Fibroblast of skin of left quadriceps (primary cell): ENCODE results near the gene PITPNM3.

Experiments
- DNase-seq, 2 experiments: peaks; one replicate each; pipeline ENCODE4 v3.0.0-alpha.2; 2013; ENCODE audit warnings: low read depth in 2 of 2

The PITPNM3 gene

DNA sequence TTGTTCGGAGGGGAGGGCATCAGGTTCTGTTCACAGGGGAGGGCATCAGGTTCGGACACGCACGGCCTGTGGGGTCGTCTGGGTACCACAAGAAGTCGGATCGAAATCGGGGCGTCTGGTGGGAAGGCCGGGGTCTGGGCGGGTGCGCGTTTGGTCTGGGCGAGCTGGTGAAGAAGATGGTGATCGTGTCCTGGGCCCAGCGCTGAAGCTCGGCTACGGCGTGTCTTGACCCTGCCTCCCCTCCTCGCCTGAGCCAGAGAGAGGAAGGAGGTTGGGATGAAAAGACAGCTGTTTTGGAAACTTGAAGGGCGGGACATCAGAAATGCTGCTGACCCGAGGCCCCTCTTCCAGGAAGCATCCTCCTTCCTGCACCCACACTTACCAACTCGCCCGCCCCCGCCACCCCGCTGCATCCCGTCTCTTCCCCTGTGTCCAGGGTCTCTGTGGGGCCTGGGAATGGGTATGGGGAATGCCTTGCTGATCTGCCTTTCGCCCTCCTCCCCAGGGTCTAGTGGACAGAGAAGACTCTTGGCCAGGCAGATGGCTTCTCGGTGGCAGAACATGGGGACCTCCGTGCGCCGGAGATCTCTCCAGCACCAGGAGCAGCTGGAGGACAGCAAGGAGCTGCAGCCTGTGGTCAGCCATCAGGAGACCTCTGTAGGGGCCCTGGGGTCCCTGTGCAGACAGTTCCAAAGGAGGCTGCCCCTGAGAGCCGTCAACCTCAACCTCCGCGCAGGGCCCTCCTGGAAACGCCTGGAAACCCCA lies 111.6 kb downstream of the PITPNM3 start:
- no peak for DNase-seq

DNA sequence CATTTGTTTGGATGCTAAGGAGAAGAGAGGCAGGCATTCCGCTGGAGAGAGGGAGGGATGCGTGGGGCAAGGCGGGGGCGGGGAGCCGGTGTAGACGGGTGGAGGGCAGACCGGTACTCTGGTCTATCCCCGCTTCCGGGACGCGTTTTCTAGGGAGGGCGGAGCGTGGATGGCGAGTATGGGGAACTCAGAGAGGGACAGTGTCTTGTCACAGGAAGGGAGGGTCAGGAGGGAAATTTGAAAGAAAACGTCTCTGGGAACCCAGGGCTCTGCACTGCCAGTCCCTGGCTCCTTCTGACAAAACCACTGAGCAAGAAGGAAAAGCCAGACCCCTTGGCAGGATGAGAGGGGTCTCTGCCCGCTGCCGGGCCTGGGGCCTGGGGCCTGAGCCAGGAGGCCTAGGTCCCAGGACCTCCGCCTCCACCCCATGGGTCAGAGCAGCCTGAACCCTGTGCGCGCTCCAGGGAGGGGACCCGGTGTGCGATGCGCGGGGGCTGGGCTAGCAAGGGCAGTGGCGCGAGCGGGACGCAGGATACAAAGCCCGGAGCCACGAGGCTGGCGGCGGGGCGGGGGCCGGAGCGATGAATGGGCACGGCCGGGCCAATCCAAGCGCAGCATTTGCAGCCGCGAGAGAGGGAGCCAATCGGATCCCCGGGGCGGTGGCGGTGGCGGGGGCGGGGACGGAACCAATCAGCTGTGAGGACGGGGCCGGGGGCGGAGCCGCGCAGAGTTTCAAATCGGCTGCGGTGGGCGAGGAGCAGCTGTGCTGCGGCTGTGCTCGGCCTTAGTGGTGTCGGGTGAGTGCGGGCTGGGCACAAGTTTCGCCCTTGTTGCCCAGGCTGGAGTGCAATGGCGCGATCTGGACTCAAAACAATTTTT lies 112.4 kb downstream of the PITPNM3 start, which contains the start of gene PIMREG:
Gene PIMREG, plus strand, starts transcription at position 764 of the 879 bp plus-strand sequence. CDS start 656 bp downstream, outside the sequence.
- DNase-seq = peak; percentile 82 to 84

DNA sequence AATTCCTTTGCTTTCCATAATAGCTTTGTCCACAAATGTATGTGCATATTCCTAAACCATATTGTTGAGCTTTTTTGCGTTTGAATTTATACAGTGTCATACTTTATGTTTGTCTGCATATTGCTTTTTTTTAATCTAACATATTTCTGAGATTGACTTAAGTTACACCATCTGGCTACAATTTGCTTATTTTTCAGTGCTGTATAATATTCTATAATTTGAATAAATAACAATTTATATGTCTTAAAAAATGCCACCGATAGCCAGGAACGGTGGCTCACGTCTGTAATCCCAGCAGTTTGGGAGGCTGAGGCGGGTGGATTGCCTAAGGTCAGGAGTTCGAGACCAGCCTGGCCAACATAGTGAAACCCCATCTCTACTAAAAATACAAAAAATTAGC lies 113.6 kb downstream of the PITPNM3 start:
- no peak for DNase-seq

DNA sequence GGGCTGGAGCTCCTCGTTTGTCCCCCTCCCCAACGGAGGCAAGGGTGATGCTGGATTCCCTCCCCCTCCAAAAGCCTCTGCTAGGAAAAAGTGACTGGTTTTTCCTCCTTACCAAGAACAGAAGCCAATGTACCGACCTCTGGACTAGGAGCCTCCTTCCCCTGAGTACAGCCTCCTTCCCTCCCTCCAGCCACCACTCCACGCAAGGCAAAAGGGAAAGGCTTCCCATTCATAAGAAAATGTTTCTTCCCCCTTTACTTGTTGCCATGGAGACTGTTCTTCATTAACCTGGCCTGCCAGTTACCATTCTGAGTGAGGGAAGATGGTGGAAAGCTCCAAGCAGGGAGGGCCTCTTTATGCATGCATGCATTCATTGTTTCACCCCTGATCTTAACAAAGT lies 116.4 kb downstream of the PITPNM3 start:
- DNase-seq = no peak

DNA sequence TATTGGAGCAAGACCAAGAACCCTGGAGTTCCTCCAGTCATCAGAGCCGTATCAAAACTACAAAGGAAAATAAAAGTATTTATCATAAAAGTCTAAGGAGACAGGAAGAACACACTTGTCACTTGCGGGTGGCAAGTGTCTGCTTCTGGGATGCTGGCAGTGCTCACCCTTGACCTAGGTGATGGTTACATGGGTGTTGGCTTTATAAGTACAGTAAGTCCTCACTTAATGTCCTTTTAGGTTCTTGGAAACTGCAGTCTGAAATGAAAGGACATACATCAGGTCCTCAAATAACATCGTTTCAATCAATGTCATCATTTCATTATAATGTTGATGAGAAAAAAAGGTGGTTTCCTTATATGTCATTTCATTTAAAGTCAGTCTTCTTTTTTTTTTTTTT lies 118.4 kb downstream of the PITPNM3 start:
- DNase-seq = no peak

DNA sequence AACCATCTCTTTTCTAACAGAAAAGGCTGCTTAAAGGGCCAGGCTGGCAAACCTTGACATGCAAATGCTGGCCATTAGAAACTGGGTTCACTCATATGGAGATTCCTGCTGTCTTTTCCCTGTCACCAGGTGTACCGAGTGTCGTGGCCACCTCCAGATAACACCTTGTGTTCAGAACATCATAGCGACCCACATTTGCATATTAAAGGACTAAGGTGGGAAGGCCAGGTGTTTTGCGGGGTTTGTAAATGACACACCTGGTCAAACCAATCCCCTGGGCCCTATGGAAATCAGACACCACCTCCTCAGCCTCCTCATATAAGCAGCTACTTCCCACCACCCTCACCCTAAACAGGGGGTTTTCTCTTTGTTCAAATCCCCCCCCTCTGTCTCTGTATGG lies 118.9 kb downstream of the PITPNM3 start:
- no peak for DNase-seq

DNA sequence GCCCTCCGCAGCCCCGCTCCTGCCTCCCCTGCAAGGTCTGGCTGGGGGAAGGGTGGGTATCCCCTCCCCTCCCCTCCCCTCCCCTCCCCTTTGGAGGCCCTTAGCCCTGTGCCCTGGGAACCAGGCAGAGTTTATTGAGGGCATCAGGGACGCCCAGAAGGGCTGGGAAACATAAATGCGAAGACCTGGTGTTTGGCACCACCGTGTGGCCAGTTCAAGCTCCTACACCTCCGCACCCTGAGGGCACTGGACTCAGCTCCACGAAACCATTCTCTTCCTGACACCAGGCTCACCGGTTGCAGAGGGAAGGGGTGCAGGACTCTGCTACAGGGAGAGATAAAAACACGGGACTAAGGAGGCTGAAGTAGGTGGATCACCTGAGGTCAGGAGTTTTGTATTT lies 120.4 kb downstream of the PITPNM3 start:
- no peak for DNase-seq

DNA sequence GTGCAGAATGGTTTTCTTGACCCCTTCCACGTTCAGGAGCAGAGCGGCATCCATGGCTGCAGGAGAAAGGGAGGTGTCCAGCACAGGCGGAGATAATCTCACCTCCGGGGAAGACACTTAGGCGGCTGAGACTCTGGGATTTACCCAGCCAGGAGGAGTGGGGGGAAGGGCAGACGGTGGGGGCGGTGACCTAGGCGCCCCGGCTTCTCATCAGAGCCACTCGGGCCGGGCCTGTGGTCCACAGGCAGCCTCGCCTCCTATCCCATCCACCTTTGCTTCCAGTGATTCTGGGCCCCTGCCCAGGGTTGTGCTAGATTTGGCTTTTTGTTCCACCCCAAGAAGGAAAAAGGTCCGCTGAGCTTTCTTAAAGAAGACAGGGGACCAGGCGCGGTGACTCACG lies 121.3 kb downstream of the PITPNM3 start, which contains the start of gene AIPL1:
Gene AIPL1, minus strand, starts transcription at position 71 of the 400 bp plus-strand sequence. Its CDS starts 17 bp downstream, at position 54.
- no peak for DNase-seq

DNA sequence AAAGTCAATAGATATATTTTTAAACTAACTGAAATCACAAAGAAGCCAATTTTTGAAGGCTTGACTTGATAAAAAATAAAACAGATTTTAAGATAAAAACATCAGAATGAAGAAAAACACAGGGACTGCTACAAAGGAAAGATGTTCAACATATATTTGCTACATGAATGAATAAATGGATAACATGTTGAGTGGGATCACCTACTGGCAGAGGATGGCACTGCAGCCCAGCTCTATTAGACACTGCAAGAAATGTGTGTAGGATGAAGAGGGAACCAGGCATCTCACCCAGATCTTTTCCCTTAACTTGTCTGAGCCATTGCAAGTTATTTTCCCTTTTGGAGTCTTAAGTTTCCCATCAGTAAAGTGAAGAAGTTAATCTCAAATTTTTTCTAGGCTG lies 125.6 kb downstream of the PITPNM3 start:
- DNase-seq = no peak

DNA sequence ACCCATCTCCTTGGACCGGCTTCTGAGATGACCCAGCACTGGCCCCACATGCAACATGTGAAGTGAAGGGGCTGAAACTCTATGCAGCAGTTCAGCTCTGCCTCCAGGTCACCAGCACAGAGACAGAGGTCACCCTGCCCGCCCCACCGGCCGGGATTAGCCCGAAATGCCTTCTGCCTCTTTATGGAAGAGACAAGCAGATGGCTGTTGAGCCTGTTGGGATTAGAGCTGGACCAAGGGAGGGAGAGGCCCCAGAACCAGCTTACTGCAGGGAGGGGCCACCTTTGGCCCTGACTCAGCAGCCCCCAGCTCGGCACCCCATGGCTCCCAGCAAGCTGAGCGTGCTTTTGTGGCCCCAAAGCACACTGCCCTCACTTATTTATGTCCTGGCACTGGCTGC lies 127.1 kb downstream of the PITPNM3 start:
- DNase-seq = no peak

DNA sequence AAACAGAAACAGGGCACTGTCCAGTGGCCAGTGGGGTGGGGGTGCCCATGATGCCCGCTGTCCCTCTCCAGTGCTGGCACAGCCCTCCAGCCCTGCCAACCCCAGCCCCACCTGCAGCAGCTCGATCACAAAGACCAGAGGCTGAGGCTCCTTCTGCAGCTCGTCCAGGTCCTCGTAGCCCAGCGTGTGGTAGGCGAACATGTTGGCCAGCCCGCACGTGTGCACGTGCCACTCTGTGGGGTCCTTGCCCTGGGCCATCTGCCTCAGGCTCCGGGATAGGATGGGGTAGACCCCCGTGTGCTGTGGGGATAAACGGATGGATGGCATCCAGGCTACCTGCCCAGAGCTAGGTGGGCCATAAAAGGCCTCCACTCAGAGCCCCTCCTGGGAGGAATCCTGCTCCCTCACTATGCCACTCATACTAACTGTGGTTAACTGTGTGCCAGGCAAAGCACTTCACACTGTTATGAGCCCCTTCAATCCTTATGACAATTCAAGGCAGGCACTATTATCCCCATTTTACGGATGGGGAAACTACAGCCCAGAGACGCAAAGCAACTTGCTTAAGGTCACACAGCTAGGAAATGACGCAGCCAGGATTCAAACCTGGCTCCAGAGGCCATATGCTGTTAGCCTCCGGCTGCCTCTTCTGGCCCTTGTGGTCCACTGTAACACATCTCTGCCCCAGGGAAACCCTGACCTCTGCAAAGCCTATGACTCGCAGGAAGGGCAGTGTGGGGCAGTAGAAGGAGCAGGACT lies 128.0 kb downstream of the PITPNM3 start:
- DNase-seq = no peak

DNA sequence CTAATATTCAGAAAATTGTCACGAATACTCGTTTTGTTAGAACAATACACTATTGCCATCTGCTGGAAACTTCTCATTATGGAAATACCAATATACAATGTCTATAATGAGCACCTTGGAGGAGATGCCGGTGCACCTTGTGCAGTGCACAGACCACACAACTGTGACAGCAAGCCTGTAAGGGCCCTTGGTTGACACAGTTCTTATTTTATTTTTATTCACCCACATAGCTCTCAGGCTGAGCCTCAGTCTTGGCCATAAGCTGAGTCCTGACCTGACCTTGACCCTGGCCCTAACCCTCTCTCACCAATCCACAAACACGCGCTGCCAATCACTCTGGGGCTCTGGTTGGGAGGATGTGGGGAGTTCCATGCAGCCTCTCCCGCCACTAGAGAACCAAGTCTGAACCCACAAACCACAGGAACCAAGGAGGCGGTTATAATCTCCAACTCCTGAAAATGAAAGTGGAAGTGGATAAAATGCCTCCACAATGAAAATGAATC lies 129.0 kb downstream of the PITPNM3 start:
- DNase-seq = no peak

DNA sequence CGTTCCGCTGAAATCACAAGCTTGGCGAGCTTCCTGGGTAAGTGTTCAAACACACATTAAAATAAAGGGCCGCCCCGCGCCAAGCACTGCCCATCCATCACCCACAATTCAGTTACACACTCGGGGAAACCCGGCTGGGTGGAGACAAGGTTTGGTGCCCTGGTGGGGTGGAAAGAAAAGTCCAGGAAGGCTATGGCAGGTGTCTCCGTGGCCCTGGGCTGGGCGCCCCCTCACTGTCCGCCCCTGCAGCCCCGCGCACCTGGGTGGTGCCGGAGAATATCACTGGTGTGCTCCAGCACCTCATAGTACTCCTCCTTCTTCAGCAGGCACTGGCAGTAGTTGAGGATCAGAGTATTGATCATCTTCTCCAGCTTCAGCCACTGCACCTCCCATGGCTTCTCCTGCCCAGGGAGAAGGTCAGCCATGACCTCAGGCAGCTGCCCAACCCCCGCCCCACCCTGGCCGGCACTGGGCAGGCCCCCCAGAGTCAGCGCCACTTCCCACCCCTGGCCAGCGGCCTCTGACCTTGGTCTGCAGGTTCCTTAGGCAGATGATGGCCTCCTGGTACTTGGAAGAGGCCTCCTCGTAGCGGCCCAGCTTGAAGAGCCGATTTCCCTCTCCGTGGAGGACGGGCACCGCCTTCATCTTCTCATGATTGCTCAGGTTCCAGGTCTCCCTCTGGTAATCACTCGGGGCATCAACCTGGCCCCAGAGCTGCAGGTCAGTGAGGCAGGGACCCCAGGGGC lies 129.8 kb downstream of the PITPNM3 start:
- DNase-seq = no peak

DNA sequence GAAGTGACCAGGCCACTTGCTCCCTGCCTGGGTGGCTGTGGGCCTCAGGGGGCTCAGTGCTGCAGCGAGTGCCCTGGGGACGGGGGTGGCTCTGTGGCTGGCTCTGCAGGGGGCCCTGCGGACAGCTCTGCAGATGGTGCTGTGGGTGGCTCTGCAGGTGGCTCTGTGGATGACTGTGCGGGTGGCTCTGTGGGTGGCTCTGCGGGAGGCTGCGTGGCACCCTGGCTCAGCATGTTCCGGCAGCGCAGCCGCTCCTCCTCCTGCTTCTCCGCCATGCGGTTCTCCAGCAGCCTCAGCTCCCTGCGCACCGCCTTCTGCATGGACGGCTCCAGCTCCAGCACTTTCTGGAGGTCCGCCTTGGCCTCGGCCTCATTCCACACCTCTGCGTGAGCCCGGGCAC lies 130.9 kb downstream of the PITPNM3 start:
- DNase-seq = no peak

DNA sequence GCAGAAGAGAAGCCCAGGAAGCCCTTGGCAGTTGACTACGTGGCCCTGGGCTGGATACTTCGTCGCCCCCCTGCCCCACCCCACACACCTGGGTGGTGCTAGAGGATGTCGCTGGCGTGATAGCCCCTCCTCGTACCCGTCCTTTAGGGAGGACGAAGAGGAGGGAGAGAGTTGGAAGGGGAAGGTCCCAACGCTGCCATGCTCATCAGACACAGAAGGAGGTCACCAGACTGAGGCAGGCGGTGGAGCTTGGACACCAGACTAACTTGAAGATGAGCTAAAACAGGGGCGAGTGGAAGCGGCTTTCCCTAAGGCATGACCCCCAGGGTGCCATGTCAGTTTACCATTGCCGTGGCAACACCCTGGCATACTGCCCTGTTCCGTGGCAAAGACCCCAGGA lies 132.4 kb downstream of the PITPNM3 start:
- no peak for DNase-seq

DNA sequence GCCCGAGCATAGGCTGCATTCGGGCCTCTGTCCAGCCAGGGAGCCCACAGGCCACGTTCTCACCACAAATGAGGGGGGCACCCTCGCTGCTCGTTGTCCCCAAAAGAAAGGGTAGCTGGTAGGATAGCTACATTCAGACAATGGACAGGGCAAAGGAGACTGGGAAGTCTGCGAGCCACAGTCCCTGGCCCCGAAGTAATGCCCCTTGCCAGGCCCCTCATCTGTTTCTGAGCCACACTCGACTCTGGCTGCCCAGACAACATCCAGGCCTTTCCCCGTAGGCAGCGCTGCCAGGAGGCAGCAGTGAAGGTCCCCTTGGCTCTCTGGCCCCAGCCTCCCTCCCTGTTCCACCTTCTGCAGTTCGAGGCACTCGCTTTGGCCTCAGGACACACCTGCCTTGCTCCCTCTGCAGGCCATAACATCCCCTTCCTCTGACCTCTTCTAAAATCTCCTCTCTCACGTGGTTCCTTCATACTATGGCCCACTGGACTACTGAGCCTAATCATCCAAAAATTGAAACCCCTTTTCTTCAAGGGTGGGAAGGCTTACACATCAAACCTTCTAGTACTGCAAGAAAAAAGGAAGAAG lies 133.6 kb downstream of the PITPNM3 start:
- no peak for DNase-seq

DNA sequence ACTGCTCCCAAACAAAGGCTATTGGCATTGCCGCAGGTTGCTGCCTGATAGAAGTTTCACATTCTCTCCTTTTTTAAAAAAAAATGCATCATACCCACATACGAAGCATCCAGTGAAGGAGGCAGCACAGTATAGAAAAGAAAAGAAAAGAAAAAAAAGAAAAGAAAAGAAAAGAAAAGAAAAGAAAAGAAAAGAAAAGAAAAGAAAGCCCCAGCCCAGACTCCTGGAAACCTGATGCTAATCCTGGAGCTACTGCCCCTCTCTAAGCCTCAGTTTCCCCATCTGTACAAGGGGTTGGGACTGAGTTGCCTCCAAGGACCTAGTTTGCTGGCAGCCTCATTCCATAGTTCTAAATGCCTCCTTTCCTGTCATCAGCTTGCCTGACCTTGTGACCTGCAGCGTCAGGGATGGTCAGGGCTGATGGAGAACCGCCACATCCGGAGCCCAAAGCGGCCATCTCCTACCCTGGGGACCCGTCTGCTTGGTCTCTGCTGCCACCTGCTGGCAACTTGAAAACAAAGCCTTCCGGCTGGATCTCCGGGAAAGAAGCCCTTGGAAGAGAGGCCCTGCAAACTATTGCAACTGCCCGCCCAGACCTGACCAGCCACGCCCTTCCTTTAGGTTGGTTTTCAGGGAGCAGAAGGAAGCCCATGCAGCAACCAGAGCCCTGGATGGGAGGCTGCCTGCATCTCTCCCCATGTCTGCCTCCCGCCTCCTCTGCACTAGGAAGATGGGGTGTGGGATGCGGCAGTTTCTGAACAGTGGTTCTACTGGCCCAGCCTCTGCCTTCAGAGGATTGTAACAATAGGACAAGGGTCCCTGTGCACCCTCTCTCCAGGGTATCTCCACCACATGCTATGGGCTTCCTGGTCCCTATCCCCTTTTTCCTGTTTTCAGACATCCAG lies 134.4 kb downstream of the PITPNM3 start:
- DNase-seq = peak in 1 of 2 experiments; percentile 26

DNA sequence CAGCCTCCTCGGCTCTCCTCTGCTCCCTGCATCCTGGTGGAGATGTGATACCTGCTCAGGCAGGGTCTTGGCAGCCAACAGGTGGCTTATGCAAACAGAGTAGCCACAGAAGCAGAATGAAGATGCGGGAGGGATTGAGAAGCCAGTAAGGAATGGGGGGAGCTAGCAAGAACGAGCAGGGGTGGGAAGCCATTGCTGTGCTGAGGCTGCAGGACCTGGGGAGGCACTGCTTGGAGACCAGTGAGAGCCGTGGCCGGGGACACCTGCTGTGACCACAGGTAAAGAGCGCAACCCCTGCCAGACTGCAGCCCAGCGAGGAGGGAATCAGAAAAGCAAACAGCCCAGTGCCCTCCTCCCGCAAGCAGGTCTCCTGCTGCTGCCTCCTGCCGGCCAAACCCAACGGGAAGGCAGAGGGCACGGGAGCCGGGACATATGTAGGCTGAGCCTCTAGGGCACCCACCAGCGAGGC lies 136.1 kb downstream of the PITPNM3 start:
- no peak for DNase-seq

DNA sequence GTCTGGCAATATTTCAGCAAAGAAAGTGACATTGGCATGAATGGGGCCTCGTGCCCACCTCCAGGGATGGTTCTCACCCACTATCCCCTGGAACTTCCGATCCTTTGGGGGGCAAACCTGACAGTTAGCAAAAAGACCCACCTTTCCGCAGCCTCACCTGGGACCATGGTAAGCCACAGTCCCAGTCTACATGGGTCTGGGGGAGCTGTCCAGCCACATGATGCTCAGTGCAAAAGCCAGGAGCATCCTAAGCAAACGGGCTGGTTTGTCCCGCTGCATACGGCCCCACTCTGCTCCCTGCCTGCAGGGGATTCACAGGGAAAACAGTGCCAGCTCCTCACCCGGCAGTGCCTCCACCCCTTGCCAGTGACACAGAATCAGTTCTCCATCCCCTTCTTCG lies 140.7 kb downstream of the PITPNM3 start:
- no peak for DNase-seq

DNA sequence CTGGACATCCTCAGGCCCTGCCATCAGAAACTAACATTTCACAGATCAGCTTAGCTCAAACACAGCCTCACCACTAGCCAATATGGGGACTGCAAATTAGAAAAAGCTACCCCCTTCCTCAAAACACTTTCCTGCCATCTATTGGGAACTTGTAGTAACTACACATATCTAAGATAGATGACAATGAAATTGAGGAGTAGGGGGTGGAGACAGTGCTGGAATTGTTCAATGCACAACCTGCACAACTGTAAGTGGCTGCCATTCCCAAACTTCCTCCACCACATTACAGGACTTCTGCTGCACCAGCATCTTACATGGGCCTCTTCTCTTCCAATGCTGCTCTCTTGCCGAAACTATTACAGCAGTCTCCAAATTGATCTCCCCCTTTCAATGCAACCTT lies 143.3 kb downstream of the PITPNM3 start:
- peak; percentile 12 to 21 for DNase-seq
